HepG2 (cell line): ENCODE results near the gene PARP14. TPM values are rescaled to one million over a fixed set of nuclear protein-coding genes. Genes with fewer than 3 reads are reported as not detected.

ENCODE experiments used
- ATF3 ChIP-seq: sonication (generic); formaldehyde crosslinking; IDR thresholded peaks from 2 replicates; pipeline ENCODE4 v1.4.0; 2020; ENCODE audit warnings: missing genetic modification reagents
- CHD4 ChIP-seq: fragments of 200-600 bp; sonication (generic); IDR thresholded peaks from 2 replicates; pipeline ENCODE4 v1.7.0; 2017; ENCODE audit warnings: mild to moderate bottlenecking, low read length, borderline replicate concordance
- GZF1 ChIP-seq: sonication (generic); formaldehyde crosslinking; IDR thresholded peaks from 2 replicates; pipeline ENCODE4 v1.5.1; 2020; ENCODE audit warnings: mild to moderate bottlenecking, missing genetic modification reagents
- HIVEP1 ChIP-seq: sonication (generic); formaldehyde crosslinking; IDR thresholded peaks from 2 replicates; pipeline ENCODE4 v1.4.0; 2020; ENCODE audit warnings: mild to moderate bottlenecking, missing genetic modification reagents
- HOXA5 ChIP-seq: sonication (generic); formaldehyde crosslinking; IDR thresholded peaks from 2 replicates; pipeline ENCODE4 v1.4.0; 2020; ENCODE audit warnings: missing genetic modification reagents
- NFE2L1 ChIP-seq: sonication (generic); formaldehyde crosslinking; IDR thresholded peaks from 2 replicates; pipeline ENCODE4 v1.4.0; 2020; ENCODE audit warnings: missing genetic modification reagents, mild to moderate bottlenecking, borderline replicate concordance
- PHB2 ChIP-seq: fragments of 450-650 bp; IDR thresholded peaks from 2 replicates; pipeline ENCODE4 v1.6.1; 2018; ENCODE audit not compliant: partially characterized antibody
- PHF8 ChIP-seq: sonication (generic); formaldehyde crosslinking; IDR thresholded peaks from 2 replicates; pipeline ENCODE4 v1.5.0; 2020; ENCODE audit warnings: missing genetic modification reagents
- SOX13 ChIP-seq, 3 experiments: fragments of 450-650 bp in 1 of 3; sonication (generic) in 1 of 3; formaldehyde crosslinking in 1 of 3; IDR thresholded peaks in 2 of 3; conservative IDR thresholded peaks in 1 of 3; 2 replicates each; pipeline versions ENCODE4 v1.5.0 to v1.6.1; 2016 to 2020; ENCODE audit warnings: antibody characterized with exemption in 1 of 3, mild to moderate bottlenecking in 1 of 3, missing compliant biosample characterization in 1 of 3, missing genetic modification reagents in 1 of 3, moderate library complexity in 1 of 3
- TBX3 ChIP-seq: fragments of 450-650 bp; IDR thresholded peaks from 2 replicates; pipeline ENCODE4 v1.6.1; 2017; ENCODE audit warnings: antibody characterized with exemption, mild to moderate bottlenecking, inconsistent platforms, borderline replicate concordance
- UBTF ChIP-seq: sonication (generic); formaldehyde crosslinking; IDR thresholded peaks from 2 replicates; pipeline ENCODE4 v1.4.0; 2020; ENCODE audit warnings: mild to moderate bottlenecking, missing genetic modification reagents
- ZBTB21 ChIP-seq: sonication (generic); formaldehyde crosslinking; IDR thresholded peaks from 2 replicates; pipeline ENCODE4 v1.4.0; 2020; ENCODE audit warnings: missing genetic modification reagents
- ZFY ChIP-seq: sonication (generic); formaldehyde crosslinking; IDR thresholded peaks from 2 replicates; pipeline ENCODE4 v1.4.0; 2020; ENCODE audit warnings: missing genetic modification reagents
- ZMYM2 ChIP-seq: sonication (generic); formaldehyde crosslinking; IDR thresholded peaks from 2 replicates; pipeline ENCODE4 v1.8.0; 2022; ENCODE audit warnings: mild to moderate bottlenecking, missing genetic modification reagents
- ZNF264 ChIP-seq: sonication (generic); formaldehyde crosslinking; IDR thresholded peaks from 2 replicates; pipeline ENCODE4 v1.4.0; 2020; ENCODE audit warnings: missing genetic modification reagents
- ZNF281 ChIP-seq: sonication (generic); formaldehyde crosslinking; IDR thresholded peaks from 2 replicates; pipeline ENCODE4 v1.4.0; 2020; ENCODE audit warnings: missing genetic modification reagents, borderline replicate concordance
- ZNF331 ChIP-seq: sonication (generic); formaldehyde crosslinking; IDR thresholded peaks from 2 replicates; pipeline ENCODE4 v1.4.0; 2020; ENCODE audit warnings: missing genetic modification reagents
- ZNF333 ChIP-seq: sonication (generic); formaldehyde crosslinking; IDR thresholded peaks from 2 replicates; pipeline ENCODE4 v1.4.0; 2020; ENCODE audit warnings: mild to moderate bottlenecking, missing genetic modification reagents, borderline replicate concordance
- ZNF496 ChIP-seq: sonication (generic); formaldehyde crosslinking; IDR thresholded peaks from 2 replicates; pipeline ENCODE4 v1.8.1; 2023; ENCODE audit warnings: mild to moderate bottlenecking, moderate library complexity, missing genetic modification reagents; ENCODE audit not compliant: insufficient replicate concordance
- ZNF572 ChIP-seq: sonication (generic); formaldehyde crosslinking; IDR thresholded peaks from 2 replicates; pipeline ENCODE4 v1.5.1; 2020; ENCODE audit warnings: mild to moderate bottlenecking, missing genetic modification reagents
- ZNF660 ChIP-seq: sonication (generic); formaldehyde crosslinking; IDR thresholded peaks from 2 replicates; pipeline ENCODE4 v1.5.1; 2020; ENCODE audit warnings: mild to moderate bottlenecking, low read depth, missing genetic modification reagents, borderline replicate concordance
- polyA plus RNA-seq, 8 experiments: library from polyadenylated mRNA; depleted of rRNA in 3 of 8; stranded (reverse) in 7 of 8; unstranded in 1 of 8; fragments of >200 nt; fragmentation: Illumina TruSeq in 4 of 8; extraction: Trizol in 4 of 8; gene quantifications; 2 replicates each; pipeline versions ENCODE4 v1.2.1 to v1.2.3, GENCODE V29; 2011 to 2016; ENCODE audit warnings: low read depth in 4 of 8, missing spikeins in 1 of 8, mixed read lengths in 1 of 8; ENCODE audit not compliant: insufficient read depth in 1 of 8
- total RNA-seq, 5 experiments: library from RNA; depleted of rRNA; stranded (reverse); fragments of >200 nt; fragmentation: Illumina TruSeq; extraction: Trizol; gene quantifications; 2 replicates each; pipeline ENCODE4 v1.2.3, GENCODE V29; 2016; ENCODE audit warnings: low read depth in 1 of 5
- TF ChIP-seq, protein P1 (sequence below): IDR thresholded peaks from 2 replicates; pipeline ENCODE4 v1.6.1; 2016; ENCODE audit warnings: control low read depth

PARP14 gene
- total and polyA plus RNA-seq, 2 of the 13 experiments (the other 11 are each of a cell fraction or from before 2014, with no cell fraction given): 9.0 to 19.1 TPM

- TF ChIP-seq SOX13 (IDR thresholded peaks at IDR 0.05): no peak
- TF ChIP-seq SOX13 (CRISPR knock-in tag; conservative IDR thresholded peaks at IDR 0.05 in 1 of 2, IDR thresholded peaks at IDR 0.05 in 1 of 2): no peak
- TF ChIP-seq UBTF (CRISPR knock-in tag): peak; percentile 46; the same call in 1 of the 2 replicates
- no peak; the same call in 1 of the 2 replicates for TF ChIP-seq ZNF331 (CRISPR knock-in tag)
- TF ChIP-seq ZBTB21 (CRISPR knock-in tag): no peak
- no peak for TF ChIP-seq NFE2L1 (CRISPR knock-in tag)
- no peak for TF ChIP-seq ZMYM2 (CRISPR knock-in tag)
- no peak for TF ChIP-seq ATF3
- no peak for TF ChIP-seq ZNF572 (CRISPR knock-in tag)
- TF ChIP-seq HOXA5 (CRISPR knock-in tag): no peak
- no peak for TF ChIP-seq ZNF264 (CRISPR knock-in tag)
- TF ChIP-seq HIVEP1 (CRISPR knock-in tag): no peak
- peak; percentile 38; the same call in 1 of the 2 replicates for TF ChIP-seq ZNF333 (CRISPR knock-in tag)
- TF ChIP-seq ZFY (CRISPR knock-in tag): peak; percentile 85
- TF ChIP-seq ZNF660: no peak
- TF ChIP-seq ZNF496 (CRISPR knock-in tag): no peak
- no peak for TF ChIP-seq ZNF281
- TF ChIP-seq CHD4: no peak
- TF ChIP-seq TBX3: no peak
- peak; percentile 81 for TF ChIP-seq PHF8 (CRISPR knock-in tag)
- TF ChIP-seq, protein P1, sequence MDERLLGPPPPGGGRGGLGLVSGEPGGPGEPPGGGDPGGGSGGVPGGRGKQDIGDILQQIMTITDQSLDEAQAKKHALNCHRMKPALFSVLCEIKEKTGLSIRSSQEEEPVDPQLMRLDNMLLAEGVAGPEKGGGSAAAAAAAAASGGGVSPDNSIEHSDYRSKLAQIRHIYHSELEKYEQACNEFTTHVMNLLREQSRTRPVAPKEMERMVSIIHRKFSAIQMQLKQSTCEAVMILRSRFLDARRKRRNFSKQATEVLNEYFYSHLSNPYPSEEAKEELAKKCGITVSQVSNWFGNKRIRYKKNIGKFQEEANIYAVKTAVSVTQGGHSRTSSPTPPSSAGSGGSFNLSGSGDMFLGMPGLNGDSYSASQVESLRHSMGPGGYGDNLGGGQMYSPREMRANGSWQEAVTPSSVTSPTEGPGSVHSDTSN (CRISPR knock-in tag): no peak
- TF ChIP-seq PHB2: no peak
- TF ChIP-seq GZF1: no peak
Observed at GRCh38 chr3:122680475-122681283, at the start of gene PARP14 (continued).
